H1 (cell line): ENCODE results near the gene PCBP1.

Experiments used
- SP4 ChIP-seq: IDR thresholded peaks from 2 replicates; pipeline ENCODE4 v1.6.1; 2012; ENCODE audit warnings: low read length, inconsistent platforms
- ZNF274 ChIP-seq: IDR thresholded peaks from 2 replicates; pipeline ENCODE4 v1.7.0; 2012; ENCODE audit warnings: low read length, borderline replicate concordance; ENCODE audit errors: extremely low read depth
- TF ChIP-seq, protein P1 (sequence below), 3 experiments: IDR thresholded peaks; 1 replicate in 2 of 3; 2 replicates in 1 of 3; pipeline versions ENCODE4 v1.5.1 to v1.6.1; 2011; ENCODE audit warnings: low read length in 3 of 3, mild to moderate bottlenecking in 3 of 3, inconsistent platforms in 2 of 3, low read depth in 1 of 3, moderate library complexity in 1 of 3; ENCODE audit not compliant: insufficient read depth in 1 of 3; ENCODE audit errors: control extremely low read depth in 1 of 3

DNA sequence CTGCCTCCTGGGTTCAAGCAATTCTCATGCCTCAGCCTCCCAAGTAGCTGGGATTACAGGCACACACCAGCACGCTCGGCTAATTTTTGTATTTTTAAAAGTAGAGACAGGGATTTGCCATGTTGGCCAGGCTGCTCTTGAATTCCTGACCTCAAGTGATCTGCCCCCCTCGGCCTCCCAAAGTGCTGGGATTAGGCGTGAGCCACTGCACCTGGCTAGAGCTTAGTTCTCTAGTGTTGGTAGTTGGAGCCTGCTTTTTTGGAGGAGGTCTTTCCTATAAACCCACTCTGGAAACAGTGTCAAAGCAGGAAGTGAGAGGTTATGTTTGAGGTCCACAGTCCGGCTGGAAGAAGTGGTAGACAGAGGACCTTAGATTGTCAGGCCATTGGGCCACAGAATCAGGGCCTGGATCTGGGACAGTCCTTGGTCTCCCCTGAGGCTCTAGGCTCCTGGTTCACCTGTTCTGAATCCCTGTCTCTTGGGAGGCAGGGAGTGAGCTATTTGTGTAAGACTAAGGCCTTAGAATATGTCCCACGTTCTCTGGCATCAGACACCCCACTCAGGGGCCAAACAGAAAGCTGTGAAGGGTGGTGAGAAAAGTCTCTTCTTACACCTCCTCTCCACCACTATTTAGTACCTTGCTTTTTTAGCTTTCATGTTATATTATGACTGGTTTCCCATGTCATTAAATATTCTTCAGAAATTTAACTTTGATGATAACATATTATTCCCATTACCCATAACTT, 34.5 kb downstream of the PCBP1 start:
- TF ChIP-seq, protein P1, sequence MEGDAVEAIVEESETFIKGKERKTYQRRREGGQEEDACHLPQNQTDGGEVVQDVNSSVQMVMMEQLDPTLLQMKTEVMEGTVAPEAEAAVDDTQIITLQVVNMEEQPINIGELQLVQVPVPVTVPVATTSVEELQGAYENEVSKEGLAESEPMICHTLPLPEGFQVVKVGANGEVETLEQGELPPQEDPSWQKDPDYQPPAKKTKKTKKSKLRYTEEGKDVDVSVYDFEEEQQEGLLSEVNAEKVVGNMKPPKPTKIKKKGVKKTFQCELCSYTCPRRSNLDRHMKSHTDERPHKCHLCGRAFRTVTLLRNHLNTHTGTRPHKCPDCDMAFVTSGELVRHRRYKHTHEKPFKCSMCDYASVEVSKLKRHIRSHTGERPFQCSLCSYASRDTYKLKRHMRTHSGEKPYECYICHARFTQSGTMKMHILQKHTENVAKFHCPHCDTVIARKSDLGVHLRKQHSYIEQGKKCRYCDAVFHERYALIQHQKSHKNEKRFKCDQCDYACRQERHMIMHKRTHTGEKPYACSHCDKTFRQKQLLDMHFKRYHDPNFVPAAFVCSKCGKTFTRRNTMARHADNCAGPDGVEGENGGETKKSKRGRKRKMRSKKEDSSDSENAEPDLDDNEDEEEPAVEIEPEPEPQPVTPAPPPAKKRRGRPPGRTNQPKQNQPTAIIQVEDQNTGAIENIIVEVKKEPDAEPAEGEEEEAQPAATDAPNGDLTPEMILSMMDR (IDR thresholded peaks at IDR 0.05; ENCODE audit: control extremely low read depth in 1 of 3, insufficient read depth in 1 of 3, low read depth in 1 of 3, low read length in 3 of 3) = no peak
- no peak for TF ChIP-seq SP4
- no peak for TF ChIP-seq ZNF274
